ENCODE measurements around the gene ZNF99.
"Not testable (repeated sequence)": the region's sequence is repeated elsewhere in the genome, so short reads cannot be mapped to it uniquely, and the experiment has no call there.

The ZNF99 gene

GRCh38 chr19:22783651-22784410, at the start of gene ZNF99:
ZNF99 (minus strand) TSS chr19:22784151; CDS start chr19:22784016, 135 bp downstream.
- no peak for DNase-seq

GRCh38 chr19:22832031-22832762, 48.2 kb upstream of the ZNF99 start, which contains the start of gene ZNF723:
ZNF723 (plus strand) TSS chr19:22832291; CDS start chr19:22832380, 89 bp downstream.
- DNase-seq, result no peak

GRCh38 chr19:22831211-22831610, 47.3 kb upstream of the ZNF99 start:
- DNase-seq, result no peak

GRCh38 chr19:22814124-22814523, 30.2 kb upstream of the ZNF99 start:
- DNase-seq, result no peak

GRCh38 chr19:22807061-22807835, 23.3 kb upstream of the ZNF99 start:
- no peak for DNase-seq

GRCh38 chr19:22806418-22806817, 22.5 kb upstream of the ZNF99 start:
- no peak for DNase-seq

- DNase-seq, result no peak
Observed at GRCh38 chr19:22797040-22797439, 13.1 kb upstream of the ZNF99 start.

- not testable (repeated sequence) for DNase-seq
Observed at GRCh38 chr19:22792863-22793262, 8.9 kb upstream of the ZNF99 start.

GRCh38 chr19:22735911-22736645, 47.9 kb downstream of the ZNF99 start:
- DNase-seq, result no peak

GRCh38 chr19:22733691-22734090, 50.3 kb downstream of the ZNF99 start:
- no peak for DNase-seq

GRCh38 chr19:22728214-22728613, 55.7 kb downstream of the ZNF99 start:
- not testable (repeated sequence) for DNase-seq

- not testable (repeated sequence) for DNase-seq
Observed at GRCh38 chr19:22721533-22721932, 62.4 kb downstream of the ZNF99 start.

- DNase-seq, result no peak
Observed at GRCh38 chr19:22708983-22709382, 75.0 kb downstream of the ZNF99 start.

- not testable (repeated sequence) for DNase-seq
Observed at GRCh38 chr19:22703096-22703495, 80.9 kb downstream of the ZNF99 start.

GRCh38 chr19:22702661-22703060, 81.3 kb downstream of the ZNF99 start:
- not testable (repeated sequence) for DNase-seq

All from NCI-H187 treated with DMSO at 0.1 percent for 48 hours (cell line).